WTC11 (cell line): ENCODE results near the gene NCKAP5. TPM values are rescaled to one million over a fixed set of nuclear protein-coding genes. Genes with fewer than 3 reads are reported as not detected.

ENCODE experiments used
- ATAC-seq: fragments of 200-7000 bp; cut with Tn5 transposase; 2 replicates; pipeline ENCODE4 v1.10.0; 2021; ENCODE audit warnings: mild to moderate bottlenecking, moderate library complexity
- CTCF ChIA-PET: fragments of 300-600 bp; sonication (Branson Sonifier 250); formaldehyde crosslinking; loops from one replicate; lab custom pipeline; 2021; ENCODE audit warnings: antibody characterized with exemption; lab: Charles Lee
- POLR2A ChIA-PET: fragments of 350-600 bp; sonication (Branson Sonifier 250); formaldehyde crosslinking; loops from one replicate; lab custom pipeline; 2021; ENCODE audit warnings: antibody characterized with exemption; lab: Charles Lee
- DNase-seq: peaks from one replicate; pipeline ENCODE4 v3.0.0; 2021; ENCODE audit warnings: low spot score
- H3K27ac Mint-ChIP-seq: 2 replicates; pipeline ENCODE4 v1.8.0; 2021; ENCODE audit warnings: mixed read lengths
- H3K27me3 Mint-ChIP-seq: 2 replicates; pipeline ENCODE4 v1.8.0; 2021; ENCODE audit warnings: low read depth, mild to moderate bottlenecking, moderate library complexity, mixed read lengths
- H3K36me3 Mint-ChIP-seq: 2 replicates; pipeline ENCODE4 v1.8.0; 2021; ENCODE audit warnings: mixed read lengths
- H3K4me1 Mint-ChIP-seq: 2 replicates; pipeline ENCODE4 v1.8.0; 2022; ENCODE audit warnings: mixed read lengths
- H3K4me3 Mint-ChIP-seq: 2 replicates; pipeline ENCODE4 v1.8.0; 2021; ENCODE audit warnings: mild to moderate bottlenecking, moderate library complexity, mixed read lengths
- H3K9me3 Mint-ChIP-seq: 2 replicates; pipeline ENCODE4 v1.8.0; 2021; ENCODE audit warnings: mixed read lengths
- CDX4 ChIP-seq: fragments of 250-450 bp; sonication (Bioruptor Pico); IDR thresholded peaks from 2 replicates; pipeline ENCODE4 v1.9.0; 2021; ENCODE audit warnings: moderate library complexity, mild to moderate bottlenecking, inconsistent platforms, borderline replicate concordance
- FOXJ3 ChIP-seq: sonication (generic); formaldehyde crosslinking; IDR thresholded peaks from 2 replicates; pipeline ENCODE4 v1.9.0; 2021; ENCODE audit warnings: missing genetic modification reagents, mild to moderate bottlenecking, borderline replicate concordance
- HMGA2 ChIP-seq: fragments of 250-450 bp; sonication (Bioruptor Pico); IDR thresholded peaks from 2 replicates; pipeline ENCODE4 v1.4.0; 2021; ENCODE audit warnings: mild to moderate bottlenecking, moderate library complexity
- NFE2L1 ChIP-seq: sonication (generic); formaldehyde crosslinking; IDR thresholded peaks from 2 replicates; pipeline ENCODE4 v1.8.1; 2023; ENCODE audit warnings: missing genetic modification reagents
- PREB ChIP-seq: sonication (generic); formaldehyde crosslinking; IDR thresholded peaks from 2 replicates; pipeline ENCODE4 v1.8.1; 2022; ENCODE audit warnings: mild to moderate bottlenecking, missing genetic modification reagents, moderate library complexity, borderline replicate concordance
- RORB ChIP-seq: fragments of 250-450 bp; sonication (Bioruptor Pico); IDR thresholded peaks from 2 replicates; pipeline ENCODE4 v1.9.0; 2021; ENCODE audit warnings: mild to moderate bottlenecking
- SOX15 ChIP-seq: fragments of 250-450 bp; sonication (Bioruptor Pico); IDR thresholded peaks from 2 replicates; pipeline ENCODE4 v1.9.0; 2021; ENCODE audit warnings: mild to moderate bottlenecking
- TEAD1 ChIP-seq: sonication (generic); formaldehyde crosslinking; IDR thresholded peaks from 2 replicates; pipeline ENCODE4 v1.8.0; 2022; ENCODE audit warnings: mild to moderate bottlenecking, missing genetic modification reagents
- TEAD4 ChIP-seq: sonication (generic); formaldehyde crosslinking; IDR thresholded peaks from 2 replicates; pipeline ENCODE4 v1.8.0; 2022; ENCODE audit warnings: mild to moderate bottlenecking, missing genetic modification reagents
- USF1 ChIP-seq: sonication (generic); formaldehyde crosslinking; IDR thresholded peaks from 2 replicates; pipeline ENCODE4 v1.8.0; 2022; ENCODE audit warnings: mild to moderate bottlenecking, missing genetic modification reagents
- USF2 ChIP-seq: sonication (generic); formaldehyde crosslinking; IDR thresholded peaks from 2 replicates; pipeline ENCODE4 v1.8.1; 2023; ENCODE audit warnings: mild to moderate bottlenecking, missing genetic modification reagents, moderate library complexity
- ZBTB43 ChIP-seq: sonication (generic); formaldehyde crosslinking; IDR thresholded peaks from 2 replicates; pipeline ENCODE4 v1.8.1; 2023; ENCODE audit warnings: mild to moderate bottlenecking, missing genetic modification reagents
- ZNF138 ChIP-seq: sonication (generic); formaldehyde crosslinking; conservative IDR thresholded peaks from 2 replicates; pipeline ENCODE4 v1.8.1; 2022; ENCODE audit warnings: mild to moderate bottlenecking, moderate library complexity, missing genetic modification reagents
- ZNF219 ChIP-seq: sonication (generic); formaldehyde crosslinking; IDR thresholded peaks from 2 replicates; pipeline ENCODE4 v1.8.0; 2023; ENCODE audit warnings: missing genetic modification reagents, mild to moderate bottlenecking, borderline replicate concordance
- ZNF263 ChIP-seq: sonication (generic); formaldehyde crosslinking; IDR thresholded peaks from 2 replicates; pipeline ENCODE4 v1.8.1; 2022; ENCODE audit warnings: low read depth, mild to moderate bottlenecking, moderate library complexity, missing genetic modification reagents
- ZNF396 ChIP-seq: fragments of 250-450 bp; sonication (Bioruptor Pico); IDR thresholded peaks from 2 replicates; pipeline ENCODE4 v1.8.0; 2021; ENCODE audit warnings: mild to moderate bottlenecking, moderate library complexity, borderline replicate concordance
- ZNF532 ChIP-seq: fragments of 250-450 bp; sonication (Bioruptor Pico); IDR thresholded peaks from 2 replicates; pipeline ENCODE4 v1.9.0; 2021; ENCODE audit warnings: mild to moderate bottlenecking, borderline replicate concordance
- total RNA-seq: library from RNA; stranded (reverse); gene quantifications from 3 replicates; pipeline ENCODE4 v1.2.3, GENCODE V29; 2021

Gene NCKAP5
- total RNA-seq, 1 experiment from 2014 or later: 0.55 TPM

GRCh38 chr2:132697556-132698205 lies 870.6 kb downstream of the NCKAP5 start:
- DNase-seq: no peak
- CTCF ChIA-PET: no interaction called here
- ATAC-seq: no peak

GRCh38 chr2:132692816-132693215 lies 875.4 kb downstream of the NCKAP5 start:
- ATAC-seq: no peak
- TF ChIP-seq TEAD4 (CRISPR knock-in tag) (no peak), NFE2L1 (CRISPR knock-in tag) (no peak), ZNF396 (CRISPR knock-in tag) (no peak), USF2 (CRISPR knock-in tag) (no peak), ZNF138 (no peak), CDX4 (CRISPR knock-in tag) (no peak), SOX15 (no peak), USF1 (no peak), ZBTB43 (no peak), ZNF219 (CRISPR knock-in tag) (no peak)

More at GRCh38 chr2:132697556-132698205, 870.6 kb downstream of the NCKAP5 start:
- POLR2A ChIA-PET: no interaction called here
- Mint-ChIP-seq H3K4me1 (peaks cover 13% of the 10 kb centered on the region), H3K36me3 (no peaks in the 10 kb centered on the region), H3K9me3 (no peaks in the 10 kb centered on the region), H3K27me3 (no peaks in the 10 kb centered on the region), H3K4me3 (no peak overlapping the region), H3K27ac (no peak overlapping the region)
- TF ChIP-seq ZNF263 (CRISPR knock-in tag) (no peak), RORB (no peak), USF2 (CRISPR knock-in tag) (no peak), FOXJ3 (CRISPR knock-in tag) (no peak), ZNF532 (CRISPR knock-in tag) (no peak), HMGA2 (CRISPR knock-in tag) (no peak), PREB (CRISPR knock-in tag) (no peak), TEAD1 (CRISPR knock-in tag) (no peak)

More at GRCh38 chr2:132692816-132693215, 875.4 kb downstream of the NCKAP5 start:
- Mint-ChIP-seq H3K9me3 (peaks cover 13% of the 10 kb centered on the region), H3K4me1 (peaks cover 13% of the 10 kb centered on the region), H3K4me3 (no peak overlapping the region), H3K27me3 (no peaks in the 10 kb centered on the region), H3K36me3 (no peaks in the 10 kb centered on the region), H3K27ac (no peak overlapping the region)
- DNase-seq: no peak
- POLR2A ChIA-PET: no interaction called here
- CTCF ChIA-PET: no interaction called here
